SHP77 treated with DMSO at 0.1 percent for 48 hours (cell line): ENCODE measurements around the gene GOPC.
A peak's percentile ranks its signal among the peaks of the same experiment; 100 is the strongest.
"Not testable (repeated sequence)": the region's sequence is repeated elsewhere in the genome, so short reads cannot be mapped to it uniquely, and the experiment has no call there.

Source experiments
- DNase-seq: peaks from one replicate; lab custom pipeline; 2025; lab: John Stamatoyannopoulos, UW

GOPC gene

DNA sequence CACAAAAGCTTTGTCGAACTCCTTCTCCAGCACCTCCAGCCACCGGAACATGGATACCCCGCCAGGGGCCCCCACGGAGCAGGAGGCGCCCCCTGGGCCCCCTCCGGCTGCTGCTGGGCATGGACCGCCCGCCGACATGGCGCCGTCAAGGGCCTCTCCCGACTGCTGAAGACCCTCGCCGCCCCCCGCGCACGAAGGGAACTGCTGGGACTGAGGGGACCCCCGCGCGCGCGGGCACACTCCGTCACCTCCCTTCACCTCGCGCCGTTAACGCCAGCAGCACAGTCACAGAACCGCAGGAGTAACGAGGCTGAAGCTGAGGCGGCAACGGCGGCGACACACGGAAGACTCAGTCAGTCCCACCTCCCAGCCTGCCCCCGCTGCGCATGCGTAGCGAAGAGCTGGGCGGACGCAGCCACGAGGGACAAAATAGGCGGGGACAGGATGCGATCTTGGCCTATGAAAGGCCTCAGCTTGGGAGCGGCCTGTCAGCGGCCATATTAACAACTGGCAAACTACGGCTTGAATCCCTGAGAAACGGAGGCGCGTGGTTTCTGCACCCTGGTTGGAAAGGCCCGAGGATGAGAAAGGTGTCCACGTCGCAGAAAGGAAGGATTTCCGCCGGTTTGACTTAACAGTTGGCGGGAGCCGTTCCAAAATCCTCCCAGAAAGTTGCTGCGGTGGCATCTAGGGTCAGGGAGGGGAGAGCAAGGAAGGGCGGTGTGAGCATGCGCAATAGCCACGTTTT is at the start of gene GOPC:
Gene GOPC, minus strand, starts transcription at position 361 of the 748 bp plus-strand sequence. Its CDS starts 223 bp downstream, at position 138.
- DNase-seq = peak; percentile 93

DNA sequence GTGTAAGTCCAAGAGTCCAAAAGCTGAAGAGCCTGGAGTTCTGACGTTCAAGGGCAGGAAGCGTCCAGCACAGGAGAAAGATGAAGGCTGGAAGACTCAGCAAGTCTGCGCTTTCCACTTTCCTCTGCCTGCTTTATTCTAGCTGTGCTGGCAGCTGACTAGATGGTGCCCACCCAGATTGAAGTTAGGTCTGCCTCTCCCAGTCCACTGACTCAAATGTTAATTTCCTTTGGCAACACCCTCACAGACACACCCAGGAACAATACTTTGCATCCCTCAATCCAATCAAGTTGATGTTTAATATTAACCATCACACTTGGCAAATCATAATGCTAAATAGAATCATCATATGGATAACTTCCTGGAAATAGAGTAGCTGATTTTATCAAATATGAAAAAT is 49.7 kb upstream of the GOPC start:
- DNase-seq = not testable (repeated sequence)

DNA sequence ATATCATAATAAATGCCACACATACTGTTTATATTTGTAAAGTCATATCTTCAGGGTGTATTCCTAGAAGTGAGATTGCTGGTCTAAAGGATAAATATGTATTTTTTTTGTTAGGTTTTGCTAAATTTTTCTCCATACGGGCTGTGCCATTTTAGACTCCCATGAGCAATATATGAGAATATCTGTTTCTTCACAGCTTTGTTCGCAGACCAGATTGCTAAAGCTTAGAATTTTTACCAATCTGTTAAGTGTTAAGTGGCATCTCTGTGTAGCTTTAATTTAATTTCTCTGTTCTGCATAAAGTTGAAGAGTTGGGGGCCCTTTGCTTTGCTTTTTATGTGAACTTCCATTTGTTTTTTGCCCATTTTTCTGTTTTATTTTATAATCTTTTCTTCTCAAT is 40.7 kb upstream of the GOPC start:
- DNase-seq = no peak

- no peak for DNase-seq
Measured at GRCh38 chr6:117637770-117638169, 35.5 kb upstream of the GOPC start.

DNA sequence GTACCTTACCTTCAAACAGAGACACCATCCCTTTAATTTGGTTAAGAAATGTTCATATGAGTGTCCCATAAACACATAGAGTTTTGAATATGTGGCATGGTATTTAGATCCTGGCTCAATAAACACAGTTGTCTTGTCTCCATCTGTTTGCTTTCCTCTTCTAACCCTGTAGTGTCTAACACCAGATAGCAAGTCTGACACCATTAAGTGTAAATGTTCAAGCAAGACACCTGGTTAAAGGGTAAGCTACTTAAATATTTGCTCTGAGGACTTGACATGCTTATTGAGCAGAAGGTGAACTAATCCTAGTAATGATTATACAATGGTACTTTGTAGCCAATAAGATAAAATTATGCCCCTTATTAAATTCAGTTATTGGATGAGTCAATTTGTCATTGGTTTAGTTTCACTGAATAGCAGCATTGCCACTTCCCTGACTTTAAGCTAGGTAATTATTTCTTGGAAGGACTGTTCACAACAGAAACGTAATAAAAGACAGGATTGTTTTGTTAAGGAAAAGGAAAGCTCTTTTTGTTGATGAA is 26.9 kb upstream of the GOPC start:
- DNase-seq = no peak

GRCh38 chr6:117627533-117627932 is 25.2 kb upstream of the GOPC start:
- DNase-seq = no peak

- no peak for DNase-seq
Measured at GRCh38 chr6:117624869-117625481, 22.7 kb upstream of the GOPC start.

- DNase-seq = no peak
Measured at GRCh38 chr6:117619178-117619577, 16.9 kb upstream of the GOPC start.

DNA sequence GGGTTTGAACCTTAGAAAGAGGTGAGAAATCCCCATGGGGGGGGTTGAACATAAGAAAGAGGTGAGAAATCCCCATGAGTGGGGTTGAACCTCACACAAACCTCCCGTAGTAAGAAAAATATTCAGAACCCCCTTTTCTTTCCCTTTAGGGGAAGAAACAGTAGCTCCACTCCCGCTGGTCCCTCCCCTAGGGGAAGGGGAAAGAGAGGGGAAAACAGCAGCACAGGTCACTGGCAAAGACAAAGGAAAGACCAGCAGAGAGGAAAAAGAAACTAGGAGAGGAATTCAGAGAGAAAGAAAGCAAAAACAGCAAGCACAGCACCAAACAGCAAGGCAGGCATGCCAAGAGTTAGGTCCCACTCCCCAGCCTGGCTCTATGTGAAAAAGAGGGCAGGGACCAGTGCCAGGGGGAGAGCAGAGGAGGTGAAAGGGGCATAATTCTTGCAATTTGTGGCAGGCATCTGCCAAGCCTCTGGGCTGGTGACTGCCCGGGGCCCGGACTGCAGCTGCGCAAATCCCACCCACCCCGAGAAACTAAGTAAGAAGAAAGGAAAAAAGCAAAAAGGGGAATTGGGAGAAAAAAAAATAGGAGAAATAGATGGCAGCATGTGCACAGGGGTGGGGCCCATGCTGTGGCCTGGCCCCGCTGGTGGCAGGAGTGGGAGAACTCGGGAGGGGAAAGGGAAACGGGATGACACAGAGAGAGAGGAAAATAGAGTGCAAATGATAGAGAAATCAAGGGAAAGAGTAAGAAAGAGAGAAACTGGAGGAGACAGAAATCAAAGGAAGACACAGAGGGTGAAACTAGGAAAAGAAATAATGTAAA is 15.1 kb upstream of the GOPC start:
- DNase-seq = no peak

DNA sequence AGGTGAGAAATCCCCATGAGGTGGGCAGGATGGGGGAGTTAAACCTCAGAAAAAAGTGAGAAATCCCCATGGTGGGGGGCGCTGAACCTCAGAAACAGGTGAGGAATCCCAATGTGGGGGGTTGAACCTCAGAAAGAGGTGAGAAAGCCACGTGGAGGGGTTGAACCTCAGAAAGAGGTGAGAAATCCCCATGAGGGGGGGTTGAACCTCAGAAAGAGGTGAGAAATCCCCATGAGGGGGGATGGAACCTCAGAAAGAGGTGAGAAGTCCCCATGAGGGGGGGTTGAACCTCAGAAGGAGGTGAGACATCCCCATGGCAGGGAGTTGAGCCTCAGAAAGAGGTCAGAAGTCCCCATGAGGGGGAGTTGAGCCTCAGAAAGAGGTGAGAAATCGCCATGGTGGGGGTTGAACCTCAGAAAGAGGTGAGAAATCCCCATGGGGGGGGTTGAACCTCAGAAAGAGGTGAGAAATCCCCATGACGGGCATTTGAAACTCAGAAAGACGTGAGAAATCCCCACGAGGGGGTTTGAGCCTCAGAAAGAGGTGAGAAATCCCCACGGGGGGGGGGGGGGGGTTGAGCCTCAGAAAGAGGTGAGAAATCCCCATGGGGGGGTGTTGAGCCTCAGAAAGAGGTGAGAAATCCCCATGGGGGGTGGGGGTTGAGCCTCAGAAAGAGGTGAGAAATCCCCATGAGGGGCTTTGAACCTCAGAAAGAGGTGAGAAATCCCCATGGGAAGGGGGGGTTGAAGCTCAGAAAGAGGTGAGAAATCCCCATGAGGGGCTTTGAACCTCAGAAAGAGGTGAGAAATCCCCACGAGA is 14.3 kb upstream of the GOPC start:
- no peak for DNase-seq

DNA sequence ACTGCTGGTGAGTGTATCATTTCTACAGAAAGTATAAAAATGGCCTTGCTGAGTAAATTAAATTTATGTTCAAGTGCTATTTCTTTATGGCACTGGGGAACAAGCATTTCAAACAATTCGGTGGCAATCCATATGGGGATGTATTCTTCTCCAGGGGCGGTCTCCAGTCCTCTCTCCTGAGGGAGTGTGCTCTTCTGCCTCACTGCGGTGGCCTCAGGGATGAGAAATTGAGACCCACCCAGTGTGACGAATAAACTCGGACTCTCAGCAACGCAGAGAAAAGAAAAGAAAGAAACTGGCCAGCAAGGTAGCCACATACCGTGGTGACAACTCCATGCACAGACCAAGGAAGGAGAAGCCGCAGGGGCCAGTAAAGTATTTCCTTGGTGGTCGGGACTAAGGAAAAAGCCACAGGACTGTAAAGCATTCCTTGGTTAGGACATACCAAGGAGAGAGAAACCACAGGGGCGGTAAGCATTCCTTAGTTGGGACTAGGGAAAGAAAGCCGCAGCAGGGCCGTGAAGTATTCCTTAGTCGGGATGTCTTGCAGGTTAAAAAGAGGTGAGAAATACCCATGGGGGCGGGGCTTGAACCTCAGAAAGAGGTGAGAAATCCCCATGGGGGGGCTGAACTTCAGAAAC is 13.6 kb upstream of the GOPC start:
- no peak for DNase-seq

DNA sequence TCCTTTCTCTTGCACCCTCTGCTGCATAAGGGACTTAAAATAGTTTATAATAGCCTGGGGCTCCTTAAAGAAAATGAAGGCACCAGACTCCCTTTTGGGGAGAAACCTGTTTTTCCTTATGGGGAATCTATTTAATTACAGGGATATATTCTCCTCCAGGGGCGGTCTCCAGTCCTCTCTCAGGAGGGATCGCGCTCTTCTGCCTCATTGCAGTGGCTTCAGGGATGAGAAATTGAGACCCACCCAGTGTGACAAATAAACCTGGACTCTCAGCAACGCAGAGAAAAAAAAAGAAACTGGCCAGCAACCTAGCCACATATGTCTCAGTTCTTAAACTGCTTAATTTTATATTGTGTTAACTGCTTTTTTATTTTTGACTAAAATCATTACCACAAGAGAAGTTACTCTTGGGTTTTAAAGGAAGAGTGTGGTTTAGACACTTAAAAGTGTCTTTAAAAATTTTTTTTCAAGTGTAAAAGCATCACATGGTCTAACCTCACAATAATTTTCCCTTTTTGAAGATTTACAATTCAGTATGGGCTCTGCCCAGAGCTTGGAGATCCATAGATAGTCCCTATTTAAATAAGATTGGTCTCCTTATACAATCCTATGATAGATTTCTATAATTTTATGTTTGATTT is 11.7 kb upstream of the GOPC start:
- DNase-seq = no peak

GRCh38 chr6:117607511-117607910 is 5.2 kb upstream of the GOPC start:
- no peak for DNase-seq

DNA sequence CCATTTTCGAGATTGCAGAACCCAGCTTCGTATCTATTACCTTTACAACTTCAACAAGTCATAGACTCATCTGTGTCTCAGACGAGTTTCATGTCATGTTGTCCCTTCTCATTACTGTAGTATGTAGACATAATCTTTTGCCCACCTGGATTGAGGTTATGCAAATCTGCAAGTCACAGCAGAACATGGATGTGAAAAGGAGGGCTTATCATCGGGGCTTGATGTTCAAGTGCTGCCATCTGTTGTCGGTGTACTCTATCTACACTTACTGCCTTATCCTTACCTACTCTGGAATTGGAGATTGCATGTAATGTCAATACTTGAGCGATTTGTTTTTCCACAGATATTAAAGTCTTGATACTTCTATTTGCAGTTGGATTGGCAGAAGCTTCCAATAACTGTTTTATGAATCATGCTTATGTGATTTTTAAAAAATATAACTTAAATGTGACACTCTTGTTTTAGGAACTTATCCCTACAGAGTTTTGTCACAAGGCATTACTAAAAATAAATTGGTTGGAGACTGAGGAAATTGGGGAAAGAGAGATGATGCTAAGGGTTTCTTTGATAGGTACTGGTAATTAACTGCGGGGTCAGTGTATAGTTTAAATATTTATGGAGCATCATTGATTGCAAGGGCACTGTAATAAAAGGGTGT is 3.0 kb upstream of the GOPC start:
- peak; percentile 63 for DNase-seq

- DNase-seq = no peak
Measured at GRCh38 chr6:117603821-117604220, 1.5 kb upstream of the GOPC start.

- no peak for DNase-seq
Measured at GRCh38 chr6:117602899-117603588, 733 bp upstream of the GOPC start.

GRCh38 chr6:117601811-117602150 is 530 bp downstream of the GOPC start:
- no peak for DNase-seq

DNA sequence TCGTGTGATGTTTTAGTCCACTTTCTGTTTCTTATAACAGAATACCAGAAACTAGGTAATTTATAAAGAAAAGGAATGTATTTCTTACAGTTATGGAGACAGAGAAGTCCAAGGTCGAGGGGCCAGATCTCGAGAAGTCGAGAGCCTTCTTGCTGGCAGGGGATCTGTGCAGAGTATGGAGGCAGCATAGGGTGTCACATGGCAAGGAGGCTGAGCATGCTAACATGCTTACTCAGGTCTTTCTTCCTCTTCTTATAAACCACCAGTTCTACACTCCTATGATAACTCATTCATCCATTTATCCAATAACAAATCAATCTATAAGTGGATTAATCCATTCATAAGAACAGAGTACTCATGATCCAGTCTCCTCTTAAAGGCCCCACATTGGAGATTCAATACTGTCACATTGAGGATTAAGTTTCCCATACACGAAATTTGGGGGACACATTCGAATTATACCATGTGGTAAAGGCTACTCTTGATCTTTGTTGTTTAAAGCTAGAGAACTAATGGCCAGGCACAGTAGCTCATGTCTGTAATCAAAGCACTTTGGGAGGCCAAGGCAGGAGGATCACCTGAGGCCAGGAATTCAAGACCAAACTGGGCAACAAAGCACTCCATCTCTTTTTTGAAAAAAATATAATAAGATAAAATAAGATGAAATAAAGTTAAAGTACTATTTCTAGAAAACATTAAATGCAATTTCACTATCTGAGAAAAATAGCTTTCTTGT is 2.1 kb downstream of the GOPC start:
- DNase-seq = no peak

- DNase-seq = no peak
Measured at GRCh38 chr6:117597755-117598154, 4.6 kb downstream of the GOPC start.
